Smooth muscle cell (in vitro differentiated cells): ENCODE measurements around the gene GMPPA. TPM values are rescaled to one million over a fixed set of nuclear protein-coding genes. Genes with fewer than 3 reads are reported as not detected.

Experiments used
- DNase-seq: peaks from one replicate; lab custom pipeline; 2025; ENCODE audit not compliant: unreplicated experiment; lab: John Stamatoyannopoulos, UW
- H2AFZ ChIP-seq: fragments of 200-600 bp; sonication (generic); 2 replicates; pipeline ENCODE4 v1.6.0; 2016; ENCODE audit warnings: antibody characterized with exemption, low read depth, mild to moderate bottlenecking
- H3F3A ChIP-seq: fragments of 200-600 bp; sonication (generic); 2 replicates; pipeline ENCODE4 v1.6.0; 2017; ENCODE audit warnings: antibody characterized with exemption, low read depth
- H3K27ac ChIP-seq: fragments of 200-600 bp; sonication (generic); 2 replicates; pipeline ENCODE4 v1.5.1; 2016; ENCODE audit warnings: low read depth, mild to moderate bottlenecking
- H3K27me3 ChIP-seq: fragments of 200-600 bp; sonication (generic); 2 replicates; pipeline ENCODE4 v1.6.1; 2016; ENCODE audit warnings: low read depth, mild to moderate bottlenecking
- H3K36me3 ChIP-seq: fragments of 200-600 bp; sonication (generic); 2 replicates; pipeline ENCODE4 v1.5.1; 2016; ENCODE audit warnings: low read depth
- H3K4me1 ChIP-seq: fragments of 200-600 bp; sonication (generic); 2 replicates; pipeline ENCODE4 v1.5.1; 2016; ENCODE audit warnings: low read depth
- H3K4me2 ChIP-seq: fragments of 200-600 bp; sonication (generic); 2 replicates; pipeline ENCODE4 v1.6.0; 2016; ENCODE audit warnings: mild to moderate bottlenecking
- H3K4me3 ChIP-seq: fragments of 200-600 bp; sonication (generic); 2 replicates; pipeline ENCODE4 v1.5.1; 2016; ENCODE audit warnings: mild to moderate bottlenecking
- H3K79me2 ChIP-seq: fragments of 200-600 bp; sonication (generic); 2 replicates; pipeline ENCODE4 v1.6.0; 2016; ENCODE audit warnings: low read depth, mild to moderate bottlenecking
- H3K9ac ChIP-seq: fragments of 200-600 bp; sonication (generic); 2 replicates; pipeline ENCODE4 v1.6.0; 2016; ENCODE audit warnings: low read depth
- H3K9me3 ChIP-seq: fragments of 200-600 bp; sonication (generic); replicated peaks from 2 replicates; pipeline ENCODE4 v1.5.1; 2016; ENCODE audit warnings: low read depth
- H4K20me1 ChIP-seq: fragments of 200-600 bp; sonication (generic); 2 replicates; pipeline ENCODE4 v1.6.0; 2016; ENCODE audit warnings: low read depth
- WGBS: methylation state at CpG from one replicate; pipeline ENCODE4 v1.1.7; 2016; ENCODE audit warnings: low lambda C conversion rate; 5-methylcytosine and 5-hydroxymethylcytosine counted together
- polyA plus RNA-seq: library from polyadenylated mRNA; unstranded; fragments of >200 nt; fragmentation: Nextera tagmentation; extraction: Ambion mirVana; gene quantifications from 2 replicates; pipeline ENCODE4 v1.2.1, GENCODE V29; 2016
- total RNA-seq: library from RNA; depleted of rRNA; stranded (reverse); fragments of >200 nt; gene quantifications from 2 replicates; pipeline ENCODE4 v1.2.3, GENCODE V29; 2014
- TF ChIP-seq, protein P1 (sequence below): fragments of 200-600 bp; sonication (generic); IDR thresholded peaks from 2 replicates; pipeline ENCODE4 v1.5.1; 2017; ENCODE audit warnings: borderline replicate concordance, mild to moderate bottlenecking, antibody characterized with exemption; ENCODE audit not compliant: insufficient read depth, poor library complexity, severe bottlenecking

The GMPPA gene
- total and polyA plus RNA-seq, 2 experiments from 2014 or later, result 59.3 to 81.7 TPM

DNA sequence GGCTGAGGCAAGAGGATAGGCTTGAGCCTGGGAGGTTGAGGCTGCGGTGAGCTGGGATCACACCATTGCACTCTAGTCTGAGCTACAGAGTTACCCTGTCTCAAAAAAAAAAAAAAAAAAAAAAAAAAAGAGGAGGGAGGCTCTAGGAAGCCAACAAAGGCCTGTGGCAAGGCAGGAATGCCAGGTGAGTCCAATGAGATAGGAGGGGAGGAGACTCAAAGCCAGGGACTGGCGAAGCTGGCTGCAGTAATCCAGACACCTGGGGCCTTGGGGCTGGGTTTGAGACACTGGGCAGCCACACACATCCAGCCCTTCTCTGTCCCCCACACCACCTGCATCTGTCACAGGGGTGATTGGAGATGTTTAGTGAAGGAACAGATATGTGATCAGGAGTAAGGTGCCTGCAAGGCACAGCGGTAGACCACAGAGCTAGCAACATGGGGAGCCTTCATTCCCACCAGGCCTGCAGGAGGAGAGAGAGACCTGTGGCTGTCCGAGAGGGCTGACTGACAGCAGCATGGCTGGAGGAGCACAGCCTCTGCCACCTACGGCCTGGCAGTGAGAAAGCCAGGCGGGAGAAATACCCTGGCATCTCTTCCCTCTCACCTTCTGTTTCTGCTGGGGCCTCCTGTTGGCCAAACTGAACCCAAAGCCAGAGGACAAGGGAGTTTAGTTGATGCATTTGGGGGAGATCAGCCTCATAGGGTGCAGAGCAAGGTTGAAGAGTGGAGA lies 35.4 kb downstream of the GMPPA start:
- Histone ChIP-seq H3F3A (no peaks in the 10 kb centered on the region), H3K36me3 (no peaks in the 10 kb centered on the region), H3K9ac (no peak overlapping the region), H3K27me3 (no peaks in the 10 kb centered on the region), H3K27ac (no peak overlapping the region), H3K9me3 (no peaks in the 10 kb centered on the region), H3K4me2 (no peak overlapping the region), H4K20me1 (peaks cover 14% of the 10 kb centered on the region), H3K79me2 (no peaks in the 10 kb centered on the region), H2AFZ (no peak overlapping the region), H3K4me1 (peaks cover 4% of the 10 kb centered on the region), H3K4me3 (no peak overlapping the region)
- 86% methylated on average over 6 of the region's 6 CpGs for WGBS
- no peak for DNase-seq
- TF ChIP-seq, protein P1, sequence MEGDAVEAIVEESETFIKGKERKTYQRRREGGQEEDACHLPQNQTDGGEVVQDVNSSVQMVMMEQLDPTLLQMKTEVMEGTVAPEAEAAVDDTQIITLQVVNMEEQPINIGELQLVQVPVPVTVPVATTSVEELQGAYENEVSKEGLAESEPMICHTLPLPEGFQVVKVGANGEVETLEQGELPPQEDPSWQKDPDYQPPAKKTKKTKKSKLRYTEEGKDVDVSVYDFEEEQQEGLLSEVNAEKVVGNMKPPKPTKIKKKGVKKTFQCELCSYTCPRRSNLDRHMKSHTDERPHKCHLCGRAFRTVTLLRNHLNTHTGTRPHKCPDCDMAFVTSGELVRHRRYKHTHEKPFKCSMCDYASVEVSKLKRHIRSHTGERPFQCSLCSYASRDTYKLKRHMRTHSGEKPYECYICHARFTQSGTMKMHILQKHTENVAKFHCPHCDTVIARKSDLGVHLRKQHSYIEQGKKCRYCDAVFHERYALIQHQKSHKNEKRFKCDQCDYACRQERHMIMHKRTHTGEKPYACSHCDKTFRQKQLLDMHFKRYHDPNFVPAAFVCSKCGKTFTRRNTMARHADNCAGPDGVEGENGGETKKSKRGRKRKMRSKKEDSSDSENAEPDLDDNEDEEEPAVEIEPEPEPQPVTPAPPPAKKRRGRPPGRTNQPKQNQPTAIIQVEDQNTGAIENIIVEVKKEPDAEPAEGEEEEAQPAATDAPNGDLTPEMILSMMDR, result no peak

DNA sequence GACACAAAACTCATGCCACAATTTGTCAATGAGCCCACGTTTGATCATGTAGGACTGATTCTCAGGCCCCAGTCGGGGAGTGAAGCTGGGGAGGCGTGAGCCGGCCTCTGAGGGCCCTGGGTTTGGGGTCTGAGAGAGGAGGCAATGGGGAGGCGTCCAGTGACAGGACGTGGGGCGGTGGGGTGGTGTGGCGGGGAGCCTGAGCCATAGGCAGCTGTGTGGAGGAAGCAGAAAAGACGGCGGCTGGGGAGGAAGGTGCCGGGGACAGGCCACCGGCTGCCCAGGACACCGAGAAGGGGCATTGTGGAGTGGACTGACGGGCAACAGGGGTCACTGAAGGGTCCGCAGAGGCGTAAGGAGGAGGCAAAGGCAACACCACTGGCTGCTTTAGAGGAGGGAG lies 37.7 kb downstream of the GMPPA start:
- no peaks in the 10 kb centered on the region for H3K36me3 ChIP-seq
- no peaks in the 10 kb centered on the region for H3K79me2 ChIP-seq
- no peak overlapping the region for H2AFZ ChIP-seq
- no peaks in the 10 kb centered on the region for H3K9me3 ChIP-seq
- H3K4me2 ChIP-seq, result no peak overlapping the region
- no peaks in the 10 kb centered on the region for H3F3A ChIP-seq
- 94% methylated on average over 12 of the region's 16 CpGs for WGBS
- H3K27me3 ChIP-seq, result no peaks in the 10 kb centered on the region
- TF ChIP-seq, protein P1, result no peak
- no peak overlapping the region for H3K27ac ChIP-seq
- H3K4me1 ChIP-seq, result peaks cover 4% of the 10 kb centered on the region
- no peak for DNase-seq
- no peak overlapping the region for H3K9ac ChIP-seq
- H3K4me3 ChIP-seq, result no peak overlapping the region
- H4K20me1 ChIP-seq, result peaks cover 37% of the 10 kb centered on the region

DNA sequence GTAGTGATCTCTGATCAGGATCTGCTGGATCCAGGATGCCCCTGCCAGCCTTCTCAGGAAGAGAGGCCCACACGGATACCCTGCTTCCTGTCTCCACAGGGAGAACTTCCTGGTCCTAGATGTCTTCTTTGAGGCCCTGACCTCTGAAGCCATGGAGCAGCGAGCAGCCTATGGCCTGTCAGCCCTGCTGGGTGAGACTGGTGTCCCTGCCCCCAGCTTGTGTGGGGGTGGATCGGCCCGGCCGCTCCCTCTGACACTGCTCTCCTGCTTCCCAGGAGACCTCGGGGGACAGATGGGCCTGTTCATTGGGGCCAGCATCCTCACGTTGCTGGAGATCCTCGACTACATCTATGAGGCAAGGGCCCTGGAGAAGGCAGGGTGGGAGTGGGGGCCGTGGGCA lies 38.3 kb downstream of the GMPPA start:
- TF ChIP-seq, protein P1, result no peak
- WGBS, result 77% methylated on average over 9 of the region's 9 CpGs
- H3K79me2 ChIP-seq, result peaks cover 2% of the 10 kb centered on the region
- no peak overlapping the region for H3K4me2 ChIP-seq
- no peaks in the 10 kb centered on the region for H3K9me3 ChIP-seq
- DNase-seq, result no peak
- H3K27me3 ChIP-seq, result no peaks in the 10 kb centered on the region
- H3K36me3 ChIP-seq, result no peaks in the 10 kb centered on the region
- H3F3A ChIP-seq, result no peaks in the 10 kb centered on the region
- peaks cover 42% of the 10 kb centered on the region for H4K20me1 ChIP-seq
- no peak overlapping the region for H2AFZ ChIP-seq
- no peak overlapping the region for H3K9ac ChIP-seq
- H3K4me1 ChIP-seq, result peaks cover 5% of the 10 kb centered on the region
- H3K27ac ChIP-seq, result no peak overlapping the region
- no peak overlapping the region for H3K4me3 ChIP-seq
